ENCODE measurements around the gene TXNRD1. TPM values are rescaled to one million over a fixed set of nuclear protein-coding genes. Genes with fewer than 3 reads are reported as not detected.

The TXNRD1 gene
- total RNA-seq, 1 experiment from 2014 or later, result 69.4 TPM

DNA sequence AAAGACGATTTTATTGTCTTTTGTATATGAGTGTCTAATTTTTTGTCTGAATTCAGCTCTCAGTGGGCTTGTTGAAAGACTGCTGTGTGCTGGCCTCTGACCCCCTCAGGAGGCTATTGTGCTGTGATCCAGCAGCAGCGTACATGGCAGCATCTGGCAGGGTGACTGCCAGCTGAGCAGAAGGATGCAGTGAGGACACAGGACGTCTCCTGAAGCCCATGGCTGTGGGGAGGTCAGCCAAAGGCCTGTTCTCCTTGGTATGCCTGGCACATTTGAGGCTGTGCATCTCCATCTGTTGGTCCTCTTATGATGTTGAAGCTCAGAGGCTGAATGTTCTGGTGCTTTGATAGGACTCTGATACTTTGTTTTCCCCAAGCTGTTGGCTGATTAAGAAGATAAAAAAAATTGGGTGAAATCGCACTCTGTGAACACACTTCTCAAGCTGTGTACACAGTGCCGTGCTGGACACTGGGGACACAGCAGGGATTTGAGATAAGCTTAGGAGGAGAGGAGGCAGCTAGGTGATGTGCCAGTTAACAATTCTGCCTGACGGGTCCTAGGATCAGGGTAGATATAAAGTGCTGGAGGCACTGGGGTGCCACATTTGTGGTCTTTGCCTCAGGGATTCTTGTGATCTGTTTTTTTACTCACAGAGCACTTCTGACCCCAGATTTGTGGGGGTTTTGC, 125.5 kb downstream of the TXNRD1 start:
- no peak overlapping the region for H3K4me3 ChIP-seq (ENCODE audit: low read length)
- H3K79me2 ChIP-seq (ENCODE audit: low read length), result peaks cover 33% of the 10 kb centered on the region
- H3K27me3 ChIP-seq (ENCODE audit: low read length), result no peaks in the 10 kb centered on the region
- H4K20me1 ChIP-seq (ENCODE audit: insufficient read depth, low read depth, low read length), result no peaks in the 10 kb centered on the region
- no peaks in the 10 kb centered on the region for H3K4me1 ChIP-seq (ENCODE audit: low read length)
- peaks cover 51% of the 10 kb centered on the region for H3K36me3 ChIP-seq (ENCODE audit: insufficient read depth, low read length)
- no peaks in the 10 kb centered on the region for H3K9me2 ChIP-seq (replicated peaks; ENCODE audit: insufficient read depth, low read length)
- DNase-seq, result no peak
- H3K9me3 ChIP-seq (ENCODE audit: low read length), result no peaks in the 10 kb centered on the region
- no peak overlapping the region for H3K4me2 ChIP-seq (ENCODE audit: low read depth, low read length, poor library complexity, severe bottlenecking)
- H2AFZ ChIP-seq (ENCODE audit: low read length), result no peak overlapping the region
- no peak overlapping the region for H3K27ac ChIP-seq (ENCODE audit: low read length)
- no peak overlapping the region for H3K9ac ChIP-seq (ENCODE audit: low read length)

DNA sequence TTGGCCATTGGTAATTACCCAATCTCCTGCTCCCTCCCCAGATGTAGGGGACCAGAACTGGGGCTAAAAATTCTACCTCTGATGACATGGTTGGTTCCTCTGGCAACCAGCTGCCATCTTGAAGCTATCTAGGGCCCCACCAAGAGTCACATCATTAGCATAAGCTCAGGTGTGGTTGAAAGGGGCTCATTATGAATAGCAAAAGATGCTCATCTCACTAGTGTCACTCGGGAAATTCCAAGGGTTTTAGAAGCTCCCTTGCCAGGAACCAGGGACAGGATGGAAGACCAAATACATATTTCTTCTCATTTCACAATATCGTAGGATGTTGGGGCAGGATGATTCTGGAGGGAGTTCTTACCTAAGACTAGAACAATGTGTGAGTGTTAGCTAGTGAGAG, 126.6 kb downstream of the TXNRD1 start:
- no peaks in the 10 kb centered on the region for H3K9me3 ChIP-seq (ENCODE audit: low read length)
- no peaks in the 10 kb centered on the region for H3K4me1 ChIP-seq (ENCODE audit: low read length)
- no peaks in the 10 kb centered on the region for H4K20me1 ChIP-seq (ENCODE audit: insufficient read depth, low read depth, low read length)
- H2AFZ ChIP-seq (ENCODE audit: low read length), result no peak overlapping the region
- no peak overlapping the region for H3K4me2 ChIP-seq (ENCODE audit: low read depth, low read length, poor library complexity, severe bottlenecking)
- DNase-seq, result no peak
- no peak overlapping the region for H3K4me3 ChIP-seq (ENCODE audit: low read length)
- no peak overlapping the region for H3K27ac ChIP-seq (ENCODE audit: low read length)
- no peaks in the 10 kb centered on the region for H3K9me2 ChIP-seq (replicated peaks; ENCODE audit: insufficient read depth, low read length)
- H3K9ac ChIP-seq (ENCODE audit: low read length), result no peak overlapping the region
- no peaks in the 10 kb centered on the region for H3K27me3 ChIP-seq (ENCODE audit: low read length)
- H3K79me2 ChIP-seq (ENCODE audit: low read length), result peaks cover 28% of the 10 kb centered on the region
- H3K36me3 ChIP-seq (ENCODE audit: insufficient read depth, low read length), result peaks cover 42% of the 10 kb centered on the region

DNA sequence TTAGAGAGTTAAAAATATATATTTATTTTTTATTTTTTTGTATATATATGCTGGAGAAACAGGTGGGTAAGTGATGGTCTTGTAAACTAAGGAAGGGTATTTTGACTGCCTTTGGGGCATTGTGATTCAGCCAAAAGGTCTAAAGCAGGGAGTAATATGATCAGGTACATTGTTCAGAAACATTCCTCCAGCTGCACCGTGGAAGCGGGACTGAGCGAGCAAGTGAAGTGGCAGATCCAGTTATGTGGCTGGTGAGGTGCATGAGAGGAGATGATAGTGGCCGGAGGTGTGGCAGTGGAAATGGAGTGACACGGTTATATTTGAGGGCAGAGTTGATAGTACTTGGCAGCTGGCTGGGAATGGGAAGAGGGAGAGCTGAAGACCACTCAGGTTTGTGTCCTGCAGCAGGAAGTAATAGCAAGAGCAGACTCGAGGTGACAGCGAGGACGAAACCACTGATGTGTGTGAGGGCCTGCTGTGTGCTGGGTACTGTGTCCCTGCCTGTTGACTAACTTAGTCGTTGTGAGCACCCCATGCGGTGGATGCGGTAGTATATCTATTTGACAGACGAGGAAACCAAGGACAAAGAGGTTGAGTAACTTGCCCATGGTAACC, 127.2 kb downstream of the TXNRD1 start:
- peaks cover 46% of the 10 kb centered on the region for H3K36me3 ChIP-seq (ENCODE audit: insufficient read depth, low read length)
- no peak overlapping the region for H2AFZ ChIP-seq (ENCODE audit: low read length)
- H3K4me2 ChIP-seq (ENCODE audit: low read depth, low read length, poor library complexity, severe bottlenecking), result no peak overlapping the region
- no peaks in the 10 kb centered on the region for H3K9me3 ChIP-seq (ENCODE audit: low read length)
- no peaks in the 10 kb centered on the region for H3K9me2 ChIP-seq (replicated peaks; ENCODE audit: insufficient read depth, low read length)
- no peak overlapping the region for H3K9ac ChIP-seq (ENCODE audit: low read length)
- H3K4me3 ChIP-seq (ENCODE audit: low read length), result no peak overlapping the region
- no peak for DNase-seq
- no peaks in the 10 kb centered on the region for H3K27me3 ChIP-seq (ENCODE audit: low read length)
- no peaks in the 10 kb centered on the region for H3K4me1 ChIP-seq (ENCODE audit: low read length)
- H3K79me2 ChIP-seq (ENCODE audit: low read length), result peaks cover 26% of the 10 kb centered on the region
- H4K20me1 ChIP-seq (ENCODE audit: insufficient read depth, low read depth, low read length), result no peaks in the 10 kb centered on the region
- no peak overlapping the region for H3K27ac ChIP-seq (ENCODE audit: low read length)

DNA sequence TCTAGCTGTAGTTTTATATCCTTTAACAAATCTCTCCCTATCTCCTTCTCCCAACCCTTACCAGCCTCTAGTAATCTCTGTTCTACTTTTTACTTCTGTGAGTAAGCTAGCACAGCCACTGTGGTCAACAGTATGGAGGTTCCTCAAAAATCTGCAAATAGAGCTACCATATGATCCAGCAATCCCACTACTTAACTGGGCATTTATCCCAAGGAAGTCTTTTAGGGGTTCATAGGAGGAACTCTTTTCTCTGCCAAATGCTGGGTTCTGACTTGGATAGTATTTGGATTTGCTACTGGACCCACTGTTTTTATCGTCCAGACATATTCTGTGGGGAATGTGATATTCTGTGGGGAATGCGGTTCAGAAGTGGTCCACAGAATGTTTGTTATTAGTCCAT, 129.1 kb downstream of the TXNRD1 start:
- no peaks in the 10 kb centered on the region for H3K9me3 ChIP-seq (ENCODE audit: low read length)
- no peak for DNase-seq
- peaks cover 5% of the 10 kb centered on the region; the same call in 1 of the 2 replicates for H3K4me1 ChIP-seq (ENCODE audit: low read length)
- H3K27me3 ChIP-seq (ENCODE audit: low read length), result no peaks in the 10 kb centered on the region
- H3K27ac ChIP-seq (ENCODE audit: low read length), result no peak overlapping the region
- H3K4me3 ChIP-seq (ENCODE audit: low read length), result no peak overlapping the region
- H3K9me2 ChIP-seq (replicated peaks; ENCODE audit: insufficient read depth, low read length), result no peaks in the 10 kb centered on the region
- H3K4me2 ChIP-seq (ENCODE audit: low read depth, low read length, poor library complexity, severe bottlenecking), result no peak overlapping the region
- H2AFZ ChIP-seq (ENCODE audit: low read length), result no peak overlapping the region
- peaks cover 24% of the 10 kb centered on the region for H3K79me2 ChIP-seq (ENCODE audit: low read length)
- H3K36me3 ChIP-seq (ENCODE audit: insufficient read depth, low read length), result peaks cover 52% of the 10 kb centered on the region
- H3K9ac ChIP-seq (ENCODE audit: low read length), result no peak overlapping the region
- H4K20me1 ChIP-seq (ENCODE audit: insufficient read depth, low read depth, low read length), result no peaks in the 10 kb centered on the region

DNA sequence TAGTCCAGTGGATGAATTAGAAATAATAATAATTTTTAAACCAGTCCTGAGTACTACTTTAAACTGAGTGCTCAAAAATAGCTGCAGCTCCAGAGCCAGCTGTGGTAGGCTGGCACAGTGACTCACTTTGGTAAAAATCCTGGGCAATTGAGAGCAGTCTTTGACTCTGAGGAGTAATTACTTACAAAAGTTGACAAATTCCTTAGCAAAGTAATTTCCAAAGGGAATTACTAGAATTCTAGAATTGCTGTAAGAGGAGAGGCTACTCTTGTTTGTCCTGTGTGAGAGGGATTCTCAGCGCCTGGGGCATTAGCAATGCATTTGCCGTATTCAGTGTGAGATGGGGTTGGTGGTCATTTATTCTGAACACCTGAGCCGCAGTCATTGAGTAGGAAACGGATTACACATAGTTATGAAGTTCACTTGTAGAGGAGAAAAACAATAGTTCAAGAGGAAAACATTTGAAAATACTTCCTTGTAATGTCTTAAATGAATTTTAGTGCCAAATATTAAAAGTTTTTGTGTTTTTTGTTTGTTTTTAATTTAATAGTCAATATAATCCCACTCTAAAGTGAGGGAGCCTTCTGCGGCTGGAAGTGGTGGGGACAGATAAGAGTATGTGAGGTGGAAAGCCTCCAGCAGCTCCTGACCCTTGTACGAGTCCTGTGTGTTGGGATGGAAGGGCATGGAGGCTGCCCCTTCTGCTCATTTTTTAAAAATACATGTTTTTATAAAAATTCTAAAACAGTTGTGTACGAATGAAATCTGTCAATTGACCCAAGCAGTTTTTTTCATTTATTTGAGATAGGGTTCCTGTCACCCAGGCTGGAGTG, 129.9 kb downstream of the TXNRD1 start:
- Histone ChIP-seq H3K9me3 (ENCODE audit: low read length) (no peaks in the 10 kb centered on the region), H3K36me3 (ENCODE audit: insufficient read depth, low read length) (peaks cover 51% of the 10 kb centered on the region; the same call in 1 of the 2 replicates), H3K27ac (ENCODE audit: low read length) (no peak overlapping the region), H3K79me2 (ENCODE audit: low read length) (peaks cover 16% of the 10 kb centered on the region), H3K9ac (ENCODE audit: low read length) (no peak overlapping the region), H3K9me2 (replicated peaks; ENCODE audit: insufficient read depth, low read length) (no peaks in the 10 kb centered on the region), H3K4me2 (ENCODE audit: low read depth, low read length, poor library complexity, severe bottlenecking) (no peak overlapping the region), H3K27me3 (ENCODE audit: low read length) (no peaks in the 10 kb centered on the region), H4K20me1 (ENCODE audit: insufficient read depth, low read depth, low read length) (no peaks in the 10 kb centered on the region), H3K4me1 (ENCODE audit: low read length) (peaks cover 12% of the 10 kb centered on the region), H2AFZ (ENCODE audit: low read length) (no peak overlapping the region), H3K4me3 (ENCODE audit: low read length) (no peak overlapping the region)
- no peak for DNase-seq

DNA sequence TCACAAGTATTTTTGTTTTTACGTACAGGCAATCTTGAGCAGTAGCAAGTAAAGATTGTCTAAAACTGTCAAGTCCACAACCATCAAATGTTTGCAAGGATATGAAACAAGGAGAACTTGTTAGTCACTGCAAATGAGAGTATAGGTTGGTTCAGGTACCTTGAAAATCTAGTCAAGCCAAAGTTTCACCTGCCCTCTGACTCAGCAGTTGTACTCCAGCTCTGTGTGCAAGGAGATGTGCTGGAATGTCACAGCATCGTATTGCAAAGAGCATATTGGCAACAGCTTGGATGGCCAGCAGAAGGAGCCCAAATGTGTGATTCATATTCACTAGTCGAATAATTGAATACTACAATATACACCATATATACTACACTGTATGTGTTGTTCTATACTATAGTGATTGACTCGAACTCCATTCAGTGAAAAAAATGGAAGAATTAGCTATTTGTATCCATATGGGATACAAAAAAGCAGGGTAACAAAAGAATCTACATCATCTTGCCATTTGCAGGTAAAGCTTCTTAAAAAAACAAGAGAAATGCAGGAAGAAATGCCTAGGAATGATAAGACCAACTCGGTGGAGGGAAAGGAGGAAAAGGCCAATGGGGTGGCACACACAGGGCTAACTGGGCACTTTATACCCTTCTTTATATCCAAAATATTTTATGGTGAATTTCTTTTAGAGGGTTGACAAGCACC, 131.9 kb downstream of the TXNRD1 start:
- no peak overlapping the region for H2AFZ ChIP-seq (ENCODE audit: low read length)
- no peak overlapping the region for H3K27ac ChIP-seq (ENCODE audit: low read length)
- no peak overlapping the region for H3K9ac ChIP-seq (ENCODE audit: low read length)
- DNase-seq, result no peak
- H3K4me3 ChIP-seq (ENCODE audit: low read length), result no peak overlapping the region
- peaks cover 39% of the 10 kb centered on the region; the same call in 1 of the 2 replicates for H3K36me3 ChIP-seq (ENCODE audit: insufficient read depth, low read length)
- no peaks in the 10 kb centered on the region for H3K9me2 ChIP-seq (replicated peaks; ENCODE audit: insufficient read depth, low read length)
- no peaks in the 10 kb centered on the region for H3K9me3 ChIP-seq (ENCODE audit: low read length)
- H3K4me2 ChIP-seq (ENCODE audit: low read depth, low read length, poor library complexity, severe bottlenecking), result no peak overlapping the region
- H3K27me3 ChIP-seq (ENCODE audit: low read length), result no peaks in the 10 kb centered on the region
- peaks cover 6% of the 10 kb centered on the region for H3K79me2 ChIP-seq (ENCODE audit: low read length)
- 0 out of 2 replicates have a peak, but pooled peaks cover 3% of the 10 kb centered on the region for H4K20me1 ChIP-seq (ENCODE audit: insufficient read depth, low read depth, low read length)
- H3K4me1 ChIP-seq (ENCODE audit: low read length), result peaks cover 22% of the 10 kb centered on the region

DNA sequence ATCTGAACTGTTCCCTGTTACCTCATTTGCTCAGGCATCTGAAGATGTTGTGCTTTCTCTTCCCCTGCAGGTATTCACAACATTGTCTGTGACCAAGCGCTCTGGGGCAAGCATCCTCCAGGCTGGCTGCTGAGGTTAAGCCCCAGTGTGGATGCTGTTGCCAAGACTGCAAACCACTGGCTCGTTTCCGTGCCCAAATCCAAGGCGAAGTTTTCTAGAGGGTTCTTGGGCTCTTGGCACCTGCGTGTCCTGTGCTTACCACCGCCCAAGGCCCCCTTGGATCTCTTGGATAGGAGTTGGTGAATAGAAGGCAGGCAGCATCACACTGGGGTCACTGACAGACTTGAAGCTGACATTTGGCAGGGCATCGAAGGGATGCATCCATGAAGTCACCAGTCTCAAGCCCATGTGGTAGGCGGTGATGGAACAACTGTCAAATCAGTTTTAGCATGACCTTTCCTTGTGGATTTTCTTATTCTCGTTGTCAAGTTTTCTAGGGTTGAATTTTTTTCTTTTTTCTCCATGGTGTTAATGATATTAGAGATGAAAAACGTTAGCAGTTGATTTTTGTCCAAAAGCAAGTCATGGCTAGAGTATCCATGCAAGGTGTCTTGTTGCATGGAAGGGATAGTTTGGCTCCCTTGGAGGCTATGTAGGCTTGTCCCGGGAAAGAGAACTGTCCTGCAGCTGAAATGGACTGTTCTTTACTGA, 132.9 kb downstream of the TXNRD1 start:
- Histone ChIP-seq H3K9me3 (ENCODE audit: low read length) (no peaks in the 10 kb centered on the region), H3K27ac (ENCODE audit: low read length) (no peak overlapping the region), H3K27me3 (ENCODE audit: low read length) (no peaks in the 10 kb centered on the region), H3K36me3 (ENCODE audit: insufficient read depth, low read length) (peaks cover 33% of the 10 kb centered on the region; the same call in 1 of the 2 replicates), H3K4me3 (ENCODE audit: low read length) (no peak overlapping the region), H4K20me1 (ENCODE audit: insufficient read depth, low read depth, low read length) (0 out of 2 replicates have a peak, but pooled peaks cover 7% of the 10 kb centered on the region), H3K9me2 (replicated peaks; ENCODE audit: insufficient read depth, low read length) (no peaks in the 10 kb centered on the region), H3K4me1 (ENCODE audit: low read length) (peaks cover 22% of the 10 kb centered on the region), H3K9ac (ENCODE audit: low read length) (no peak overlapping the region), H2AFZ (ENCODE audit: low read length) (no peak overlapping the region), H3K4me2 (ENCODE audit: low read depth, low read length, poor library complexity, severe bottlenecking) (no peak overlapping the region), H3K79me2 (ENCODE audit: low read length) (no peaks in the 10 kb centered on the region; the same call in 1 of the 2 replicates)
- DNase-seq, result no peak

Data from Karpas-422 (cell line).